ENCODE results near the gene ELOVL1. TPM values are rescaled to one million over a fixed set of nuclear protein-coding genes. Genes with fewer than 3 reads are reported as not detected.
A peak's percentile ranks its signal among the peaks of the same experiment; 100 is the strongest.

The ELOVL1 gene
- total and polyA plus RNA-seq, 2 of the 13 experiments (the other 11 are each of a cell fraction or from before 2014, with no cell fraction given) = 55.2 to 77.4 TPM

DNA sequence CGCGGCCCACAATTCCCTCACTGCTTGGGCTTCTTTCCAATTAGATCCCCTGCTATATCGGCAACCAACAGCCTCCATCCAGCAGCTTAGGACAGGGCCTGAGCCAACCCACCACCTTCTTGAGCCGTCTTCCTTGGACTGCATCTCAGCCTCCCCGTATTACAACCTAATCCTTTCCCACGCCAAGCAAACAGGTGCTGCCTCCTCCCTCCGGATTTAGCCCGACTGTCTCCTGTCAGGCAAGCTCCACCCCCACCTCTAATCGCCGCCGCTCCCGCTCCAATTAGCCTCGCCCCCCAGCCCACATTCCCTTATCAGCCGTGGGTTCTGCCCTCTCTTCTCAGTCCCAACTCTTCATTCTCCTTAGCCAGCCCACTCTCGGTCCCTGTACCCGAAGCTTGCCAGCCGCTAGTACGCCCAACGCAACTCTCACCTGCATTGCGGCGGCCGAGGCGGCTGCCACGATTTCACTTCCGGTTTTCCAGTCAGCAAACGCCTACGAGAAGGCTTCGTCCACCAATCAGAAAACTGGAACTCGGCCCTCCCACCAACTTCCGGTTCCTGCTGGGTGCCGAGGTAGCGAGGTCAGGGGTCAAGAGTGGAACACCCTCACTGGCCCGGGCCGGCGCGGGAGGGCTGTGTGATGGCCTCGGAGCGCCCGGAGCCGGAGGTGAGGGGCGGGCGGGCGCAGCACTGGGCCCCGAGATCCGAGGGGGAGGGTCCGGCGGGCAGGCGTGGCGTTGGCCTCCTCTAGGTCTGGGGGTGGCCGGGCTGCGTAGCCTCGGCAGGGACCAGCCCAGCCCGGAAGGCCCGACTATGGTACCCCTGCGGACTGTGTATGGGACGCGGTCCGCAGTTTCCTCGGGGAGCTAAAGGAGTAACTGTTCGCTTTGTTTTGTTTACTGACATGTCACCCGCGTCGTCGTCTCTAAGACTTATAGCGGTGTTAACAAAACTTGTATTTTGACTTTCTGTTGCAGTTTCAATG is 21.8 kb upstream of the ELOVL1 start, which contains the start of the genes MED8 and SZT2 (continued):
- TF ChIP-seq, protein P1, sequence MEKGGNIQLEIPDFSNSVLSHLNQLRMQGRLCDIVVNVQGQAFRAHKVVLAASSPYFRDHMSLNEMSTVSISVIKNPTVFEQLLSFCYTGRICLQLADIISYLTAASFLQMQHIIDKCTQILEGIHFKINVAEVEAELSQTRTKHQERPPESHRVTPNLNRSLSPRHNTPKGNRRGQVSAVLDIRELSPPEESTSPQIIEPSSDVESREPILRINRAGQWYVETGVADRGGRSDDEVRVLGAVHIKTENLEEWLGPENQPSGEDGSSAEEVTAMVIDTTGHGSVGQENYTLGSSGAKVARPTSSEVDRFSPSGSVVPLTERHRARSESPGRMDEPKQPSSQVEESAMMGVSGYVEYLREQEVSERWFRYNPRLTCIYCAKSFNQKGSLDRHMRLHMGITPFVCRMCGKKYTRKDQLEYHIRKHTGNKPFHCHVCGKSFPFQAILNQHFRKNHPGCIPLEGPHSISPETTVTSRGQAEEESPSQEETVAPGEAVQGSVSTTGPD (CRISPR knock-in tag; IDR thresholded peaks at IDR 0.05) = no peak
- TF ChIP-seq, protein P2, sequence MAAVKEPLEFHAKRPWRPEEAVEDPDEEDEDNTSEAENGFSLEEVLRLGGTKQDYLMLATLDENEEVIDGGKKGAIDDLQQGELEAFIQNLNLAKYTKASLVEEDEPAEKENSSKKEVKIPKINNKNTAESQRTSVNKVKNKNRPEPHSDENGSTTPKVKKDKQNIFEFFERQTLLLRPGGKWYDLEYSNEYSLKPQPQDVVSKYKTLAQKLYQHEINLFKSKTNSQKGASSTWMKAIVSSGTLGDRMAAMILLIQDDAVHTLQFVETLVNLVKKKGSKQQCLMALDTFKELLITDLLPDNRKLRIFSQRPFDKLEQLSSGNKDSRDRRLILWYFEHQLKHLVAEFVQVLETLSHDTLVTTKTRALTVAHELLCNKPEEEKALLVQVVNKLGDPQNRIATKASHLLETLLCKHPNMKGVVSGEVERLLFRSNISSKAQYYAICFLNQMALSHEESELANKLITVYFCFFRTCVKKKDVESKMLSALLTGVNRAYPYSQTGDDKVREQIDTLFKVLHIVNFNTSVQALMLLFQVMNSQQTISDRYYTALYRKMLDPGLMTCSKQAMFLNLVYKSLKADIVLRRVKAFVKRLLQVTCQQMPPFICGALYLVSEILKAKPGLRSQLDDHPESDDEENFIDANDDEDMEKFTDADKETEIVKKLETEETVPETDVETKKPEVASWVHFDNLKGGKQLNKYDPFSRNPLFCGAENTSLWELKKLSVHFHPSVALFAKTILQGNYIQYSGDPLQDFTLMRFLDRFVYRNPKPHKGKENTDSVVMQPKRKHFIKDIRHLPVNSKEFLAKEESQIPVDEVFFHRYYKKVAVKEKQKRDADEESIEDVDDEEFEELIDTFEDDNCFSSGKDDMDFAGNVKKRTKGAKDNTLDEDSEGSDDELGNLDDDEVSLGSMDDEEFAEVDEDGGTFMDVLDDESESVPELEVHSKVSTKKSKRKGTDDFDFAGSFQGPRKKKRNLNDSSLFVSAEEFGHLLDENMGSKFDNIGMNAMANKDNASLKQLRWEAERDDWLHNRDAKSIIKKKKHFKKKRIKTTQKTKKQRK (IDR thresholded peaks at IDR 0.05; ENCODE audit: low read length) = no peak
- TF ChIP-seq ZMYM2 (CRISPR knock-in tag; IDR thresholded peaks at IDR 0.05) (no peak), DPF2 (CRISPR knock-in tag; IDR thresholded peaks at IDR 0.05; ENCODE audit: borderline replicate concordance, low read depth) (no peak), ZNF557 (CRISPR knock-in tag; IDR thresholded peaks at IDR 0.05) (no peak), CENPT (CRISPR knock-in tag; IDR thresholded peaks at IDR 0.05; ENCODE audit: low read depth) (peak; percentile 77; the same call in 1 of the 2 replicates), ZNF616 (CRISPR knock-in tag; IDR thresholded peaks at IDR 0.05; ENCODE audit: low read depth) (no peak), ZNF75D (CRISPR knock-in tag; IDR thresholded peaks at IDR 0.05; ENCODE audit: borderline replicate concordance) (no peak), SNAPC2 (CRISPR knock-in tag; IDR thresholded peaks at IDR 0.05) (peak; percentile 91; the same call in 1 of the 2 replicates), NR2F2 (IDR thresholded peaks at IDR 0.05; ENCODE audit: borderline replicate concordance, low read depth) (peak; percentile 74), TAF15 (IDR thresholded peaks at IDR 0.05; ENCODE audit: low read depth, low read length, poor library complexity, severe bottlenecking) (no peak), ZNF709 (CRISPR knock-in tag; IDR thresholded peaks at IDR 0.05) (no peak), ZNF367 (CRISPR knock-in tag; IDR thresholded peaks at IDR 0.05; ENCODE audit: borderline replicate concordance) (no peak), CAMTA2 (CRISPR knock-in tag; IDR thresholded peaks at IDR 0.05; ENCODE audit: borderline replicate concordance) (peak; percentile 75; the same call in 1 of the 2 replicates), KDM1A (CRISPR knock-in tag; IDR thresholded peaks at IDR 0.05) (peak; percentile 54; the same call in 1 of the 2 replicates), ZNF652 (CRISPR knock-in tag; IDR thresholded peaks at IDR 0.05; ENCODE audit: borderline replicate concordance, low read depth) (peak; percentile 56; the same call in 1 of the 2 replicates)
- TF ChIP-seq, protein P3, sequence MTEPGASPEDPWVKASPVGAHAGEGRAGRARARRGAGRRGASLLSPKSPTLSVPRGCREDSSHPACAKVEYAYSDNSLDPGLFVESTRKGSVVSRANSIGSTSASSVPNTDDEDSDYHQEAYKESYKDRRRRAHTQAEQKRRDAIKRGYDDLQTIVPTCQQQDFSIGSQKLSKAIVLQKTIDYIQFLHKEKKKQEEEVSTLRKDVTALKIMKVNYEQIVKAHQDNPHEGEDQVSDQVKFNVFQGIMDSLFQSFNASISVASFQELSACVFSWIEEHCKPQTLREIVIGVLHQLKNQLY (CRISPR knock-in tag; IDR thresholded peaks at IDR 0.05) = no peak
- TF ChIP-seq, protein P4, sequence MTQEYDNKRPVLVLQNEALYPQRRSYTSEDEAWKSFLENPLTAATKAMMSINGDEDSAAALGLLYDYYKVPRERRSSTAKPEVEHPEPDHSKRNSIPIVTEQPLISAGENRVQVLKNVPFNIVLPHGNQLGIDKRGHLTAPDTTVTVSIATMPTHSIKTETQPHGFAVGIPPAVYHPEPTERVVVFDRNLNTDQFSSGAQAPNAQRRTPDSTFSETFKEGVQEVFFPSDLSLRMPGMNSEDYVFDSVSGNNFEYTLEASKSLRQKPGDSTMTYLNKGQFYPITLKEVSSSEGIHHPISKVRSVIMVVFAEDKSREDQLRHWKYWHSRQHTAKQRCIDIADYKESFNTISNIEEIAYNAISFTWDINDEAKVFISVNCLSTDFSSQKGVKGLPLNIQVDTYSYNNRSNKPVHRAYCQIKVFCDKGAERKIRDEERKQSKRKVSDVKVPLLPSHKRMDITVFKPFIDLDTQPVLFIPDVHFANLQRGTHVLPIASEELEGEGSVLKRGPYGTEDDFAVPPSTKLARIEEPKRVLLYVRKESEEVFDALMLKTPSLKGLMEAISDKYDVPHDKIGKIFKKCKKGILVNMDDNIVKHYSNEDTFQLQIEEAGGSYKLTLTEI (CRISPR knock-in tag; conservative IDR thresholded peaks at IDR 0.05) = no peak
- TF ChIP-seq, protein P5, sequence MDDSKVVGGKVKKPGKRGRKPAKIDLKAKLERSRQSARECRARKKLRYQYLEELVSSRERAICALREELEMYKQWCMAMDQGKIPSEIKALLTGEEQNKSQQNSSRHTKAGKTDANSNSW (CRISPR knock-in tag; IDR thresholded peaks at IDR 0.05; ENCODE audit: borderline replicate concordance) = peak; percentile 62; the same call in 1 of the 2 replicates
- TF ChIP-seq, protein P6, sequence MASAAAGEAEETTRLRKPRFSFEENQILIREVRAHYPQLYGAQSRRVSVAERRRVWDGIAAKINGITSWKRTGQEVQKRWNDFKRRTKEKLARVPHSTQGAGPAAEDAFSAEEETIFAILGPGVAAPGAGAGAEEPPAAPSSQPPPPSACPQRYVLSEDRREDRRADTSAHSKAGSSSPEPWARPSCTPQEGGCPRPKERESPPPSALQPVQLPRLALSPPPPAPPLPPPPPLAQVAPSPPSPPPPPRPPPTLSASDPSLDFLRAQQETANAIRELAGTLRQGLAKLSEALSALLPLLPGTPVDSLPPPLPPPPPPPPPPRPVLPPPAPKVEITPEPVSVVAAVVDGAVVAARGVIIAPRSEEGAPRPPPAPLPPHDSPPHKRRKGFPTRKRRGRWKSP (CRISPR knock-in tag; IDR thresholded peaks at IDR 0.05) = peak; percentile 74
